NCI-H2196 treated with DMSO at 0.1 percent for 48 hours (cell line): ENCODE results near the gene GPR183.

ENCODE experiments used
- DNase-seq: peaks from one replicate; lab custom pipeline; 2025; ENCODE audit not compliant: unreplicated experiment; lab: John Stamatoyannopoulos, UW

GPR183 gene

DNA sequence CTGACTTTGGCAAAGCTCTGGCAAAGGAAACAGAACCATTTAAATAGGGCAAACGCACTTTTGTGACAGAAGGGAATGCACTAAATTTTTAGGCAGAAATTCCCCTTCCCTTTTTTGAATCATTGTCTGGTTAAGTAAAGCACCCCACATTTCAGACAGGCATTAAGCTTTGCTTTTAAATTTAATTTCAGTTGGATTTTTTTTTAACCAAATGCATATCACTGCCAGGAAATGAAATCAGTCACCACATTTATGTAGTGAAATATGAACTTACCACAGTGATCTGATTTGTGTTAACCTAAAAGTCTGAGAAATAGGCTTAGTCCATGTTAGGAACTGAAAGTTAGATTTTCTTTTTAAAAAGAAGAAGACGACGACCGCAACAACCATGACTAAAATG lies 10.8 kb downstream of the GPR183 start:
- no peak for DNase-seq

DNA sequence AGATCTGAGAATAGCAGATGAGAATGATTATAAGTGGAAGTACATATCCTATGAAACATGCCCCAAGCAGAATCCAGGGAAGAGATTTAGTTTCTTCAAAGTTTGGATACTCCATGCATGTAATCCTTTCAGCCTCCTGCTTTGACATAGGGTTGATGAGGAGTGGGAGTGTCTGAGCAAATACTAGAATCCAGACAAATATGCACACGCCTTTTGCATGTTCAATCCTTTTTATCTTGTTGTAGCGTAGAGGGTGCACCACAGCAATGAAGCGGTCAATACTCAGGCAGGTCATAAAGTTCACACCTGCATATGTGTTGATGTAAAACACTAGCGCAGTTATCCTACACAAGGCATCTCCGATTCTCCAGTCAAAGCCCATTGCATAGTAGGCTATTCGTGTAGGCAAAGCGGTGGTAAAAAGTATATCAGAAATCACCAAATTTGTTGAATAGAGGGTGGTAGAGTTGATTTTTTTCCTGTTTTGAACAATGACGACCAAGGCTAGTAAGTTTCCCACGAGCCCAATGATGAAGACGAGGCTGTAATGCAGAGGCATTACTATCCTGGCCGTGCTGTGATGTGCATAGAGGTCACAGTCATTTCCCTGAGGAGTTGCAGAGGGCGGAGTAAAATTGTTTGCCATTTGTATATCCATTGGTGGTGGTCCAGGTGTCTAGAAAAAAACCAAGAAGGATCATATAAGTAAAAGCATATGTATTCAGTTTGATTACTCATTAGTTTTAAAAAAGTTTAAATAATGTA lies 11.5 kb downstream of the GPR183 start:
- DNase-seq, result no peak

DNA sequence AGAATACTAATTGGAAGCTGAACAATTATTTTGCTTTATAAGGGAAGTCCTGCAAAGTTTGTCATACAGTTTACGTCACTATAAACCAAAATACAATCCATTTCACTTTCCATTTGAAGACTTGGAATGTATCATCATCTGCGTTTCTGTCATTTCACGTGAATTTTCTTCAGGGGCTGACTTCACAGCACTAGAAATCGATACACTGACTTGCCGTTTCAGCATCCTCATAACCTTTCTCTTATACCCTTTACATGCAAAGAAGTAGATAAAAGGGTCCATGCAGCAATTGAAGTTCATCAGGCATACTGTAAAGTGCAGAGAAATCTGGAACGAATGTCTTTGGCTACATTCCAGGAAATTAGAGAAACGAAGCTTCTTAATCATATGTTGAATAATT lies 12.2 kb downstream of the GPR183 start:
- no peak for DNase-seq

DNA sequence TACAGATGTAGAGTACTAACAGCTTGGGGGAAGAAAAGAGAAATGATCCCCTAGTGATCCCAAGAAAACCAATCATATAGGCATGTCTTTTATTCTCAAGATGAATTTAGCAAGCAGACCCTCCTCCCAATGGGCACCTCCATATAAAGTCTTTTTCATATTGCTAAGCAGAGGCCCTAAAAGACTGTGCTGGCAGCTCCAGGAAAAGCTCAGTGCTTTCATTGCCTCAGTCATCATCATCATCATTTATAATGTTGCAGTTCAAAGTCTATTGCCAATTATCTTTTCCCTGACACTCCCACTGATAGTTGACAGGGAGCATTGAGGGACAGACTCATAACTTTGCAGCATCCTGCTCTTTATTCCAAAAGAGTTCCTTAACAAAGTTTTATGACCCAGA lies 13.0 kb downstream of the GPR183 start:
- DNase-seq, result no peak

DNA sequence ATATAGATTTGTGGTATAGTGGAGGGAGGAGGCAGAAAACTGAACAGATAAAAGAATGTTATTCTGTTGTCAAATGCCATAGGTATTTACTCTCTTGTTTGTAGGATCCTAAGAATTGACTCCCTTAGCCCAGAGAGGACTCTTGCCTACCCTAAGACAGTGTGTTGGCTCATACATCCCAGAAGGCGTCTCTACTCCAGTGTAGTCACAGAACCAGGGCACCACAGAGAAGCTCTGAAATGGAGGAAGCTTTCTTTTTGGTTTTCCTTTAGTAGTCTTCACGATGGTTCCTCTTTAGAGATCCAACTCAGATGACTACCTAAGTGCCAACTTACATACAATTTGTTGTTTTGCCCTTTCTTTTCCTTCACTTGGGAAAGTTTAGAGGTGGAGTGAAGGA lies 14.0 kb downstream of the GPR183 start:
- DNase-seq, result no peak

DNA sequence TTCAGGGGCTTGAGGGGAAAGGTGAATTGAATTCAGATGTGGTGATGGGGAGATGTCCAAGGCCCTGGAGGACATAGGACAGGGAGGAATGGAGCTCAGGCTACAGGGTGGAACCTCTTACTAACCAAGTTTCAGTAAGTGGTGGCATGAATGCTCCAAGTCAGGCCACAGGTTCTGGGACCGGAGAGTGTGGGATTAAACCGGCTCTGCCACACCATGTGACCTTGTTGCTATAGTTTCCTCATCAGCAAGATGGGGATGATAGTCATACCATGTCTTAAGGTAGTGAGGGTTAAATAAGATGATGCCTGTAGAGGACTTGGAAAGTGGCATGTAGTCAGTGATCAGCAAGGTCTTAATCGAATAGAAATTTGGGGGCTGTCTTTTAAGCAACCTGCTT lies 16.3 kb downstream of the GPR183 start:
- DNase-seq, result no peak

DNA sequence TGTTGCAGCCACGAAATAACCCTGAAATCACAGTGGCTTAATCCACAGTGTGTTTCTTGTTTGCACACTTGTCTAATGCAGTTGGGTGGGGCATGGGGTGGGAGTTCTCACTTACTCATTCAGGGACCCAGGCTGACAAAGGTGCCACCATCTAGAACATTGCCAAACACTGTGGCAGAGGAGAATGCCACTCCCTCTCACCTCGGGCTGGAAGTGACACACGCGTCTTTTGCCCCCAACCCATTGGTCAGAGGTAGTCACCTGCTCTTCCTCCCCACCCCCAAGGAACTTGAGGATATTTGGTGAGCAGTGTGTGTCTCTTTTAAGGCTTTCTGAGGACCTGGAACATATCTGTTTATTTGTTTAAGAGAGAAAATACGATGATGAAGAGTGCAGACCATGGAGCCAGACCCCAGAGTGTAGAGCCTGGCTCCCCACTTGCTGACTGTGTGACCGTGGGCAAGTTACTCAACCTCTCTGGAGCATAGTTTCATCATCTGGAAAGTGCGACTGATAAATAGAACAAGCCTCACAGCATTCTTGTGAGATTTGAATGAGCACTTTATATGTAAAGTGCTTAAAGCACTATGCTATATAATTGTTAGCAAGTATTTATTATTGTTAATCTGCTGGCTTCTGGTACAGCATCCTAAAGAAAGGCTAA lies 17.4 kb downstream of the GPR183 start:
- no peak for DNase-seq

DNA sequence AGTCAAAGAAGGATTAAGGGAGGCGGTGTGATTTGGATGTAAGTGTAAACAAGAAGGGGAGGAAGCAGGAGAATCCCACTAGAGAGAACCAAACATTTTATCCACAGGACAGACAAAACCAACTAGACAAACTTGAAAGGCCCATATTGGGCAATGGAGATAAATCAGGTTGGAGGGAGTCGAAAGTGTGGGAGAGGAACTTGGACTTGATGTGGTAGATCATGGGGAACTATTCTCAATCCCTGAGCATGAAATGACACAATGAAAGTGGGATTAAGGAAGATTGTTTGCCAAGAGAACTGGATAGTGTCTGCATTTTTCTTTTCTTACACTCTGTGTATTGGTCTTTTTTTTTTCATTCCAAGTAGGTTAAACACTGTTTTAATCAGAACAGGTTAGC lies 17.9 kb downstream of the GPR183 start:
- DNase-seq, result no peak

DNA sequence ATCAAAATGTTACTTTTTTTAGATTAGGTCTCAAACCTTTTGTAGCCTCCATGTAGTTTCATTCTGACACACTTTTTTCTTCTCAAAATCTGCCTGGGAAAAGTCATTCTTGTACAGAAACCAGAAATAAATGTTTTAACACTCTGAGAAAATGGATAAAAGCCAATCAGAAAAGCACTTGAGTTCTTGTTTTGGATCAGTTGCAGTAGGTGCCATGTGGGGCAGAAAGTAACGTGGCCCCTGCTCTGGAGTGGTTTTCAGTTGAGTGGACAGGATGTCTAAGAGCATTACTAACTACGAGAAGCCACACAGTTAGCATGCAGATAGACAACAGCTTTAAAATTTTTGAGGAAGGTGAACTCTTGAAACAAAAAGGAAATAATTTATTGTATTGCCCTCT lies 19.1 kb downstream of the GPR183 start:
- no peak for DNase-seq

DNA sequence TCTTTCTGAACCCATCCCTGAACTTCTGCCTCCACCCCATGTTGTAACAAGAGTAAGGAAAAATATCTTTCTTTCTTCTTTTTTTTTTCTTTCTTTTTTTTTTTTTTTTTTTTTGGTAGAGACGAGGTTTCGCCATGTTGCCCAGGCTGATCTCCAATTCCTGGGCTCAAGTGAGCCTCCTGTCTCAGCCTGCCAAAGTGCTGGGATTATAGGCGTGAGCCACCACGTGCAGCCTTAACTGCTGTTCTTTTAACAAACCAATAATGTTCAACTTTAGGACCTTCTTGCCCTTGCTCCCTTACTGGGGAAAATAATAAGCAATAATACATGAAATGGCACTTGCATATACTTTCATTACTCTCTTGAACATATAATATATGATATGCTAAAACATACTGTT lies 19.6 kb downstream of the GPR183 start:
- DNase-seq, result no peak

DNA sequence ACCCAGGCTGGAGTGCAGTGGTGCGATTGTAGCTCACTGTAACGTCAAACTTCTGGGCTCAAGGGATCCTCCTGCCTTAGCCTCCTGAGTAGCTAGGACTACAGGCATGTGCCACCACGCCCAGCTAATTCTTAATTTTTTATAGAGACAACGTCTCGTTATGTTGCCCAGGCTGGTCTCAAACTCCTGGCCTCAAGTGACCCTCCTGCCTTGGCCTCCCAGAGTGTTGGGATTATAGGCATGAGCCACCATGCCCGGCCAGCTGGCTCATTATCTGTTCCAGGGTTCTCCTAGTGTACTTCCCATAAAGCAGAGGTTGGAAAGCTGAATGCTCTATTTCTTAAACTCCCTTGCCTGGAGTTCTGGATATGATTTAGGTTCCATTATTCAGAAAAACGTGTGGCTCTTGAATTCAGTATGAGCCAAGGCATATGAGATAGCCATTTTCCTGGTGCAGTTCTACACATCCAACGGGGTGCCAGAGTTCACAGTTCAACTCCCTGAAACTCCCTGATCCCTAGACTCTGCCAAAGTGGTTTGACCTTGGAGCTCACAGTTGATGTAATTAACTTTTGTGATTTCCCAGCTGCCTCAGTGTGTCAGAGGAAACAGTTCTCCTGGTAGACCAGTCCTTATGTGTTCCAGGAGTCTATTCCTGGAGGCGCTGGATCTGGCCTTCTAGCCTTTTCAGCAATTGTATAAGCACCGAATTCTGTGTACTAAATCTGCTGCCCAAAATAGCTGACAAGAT lies 21.6 kb downstream of the GPR183 start:
- no peak for DNase-seq

DNA sequence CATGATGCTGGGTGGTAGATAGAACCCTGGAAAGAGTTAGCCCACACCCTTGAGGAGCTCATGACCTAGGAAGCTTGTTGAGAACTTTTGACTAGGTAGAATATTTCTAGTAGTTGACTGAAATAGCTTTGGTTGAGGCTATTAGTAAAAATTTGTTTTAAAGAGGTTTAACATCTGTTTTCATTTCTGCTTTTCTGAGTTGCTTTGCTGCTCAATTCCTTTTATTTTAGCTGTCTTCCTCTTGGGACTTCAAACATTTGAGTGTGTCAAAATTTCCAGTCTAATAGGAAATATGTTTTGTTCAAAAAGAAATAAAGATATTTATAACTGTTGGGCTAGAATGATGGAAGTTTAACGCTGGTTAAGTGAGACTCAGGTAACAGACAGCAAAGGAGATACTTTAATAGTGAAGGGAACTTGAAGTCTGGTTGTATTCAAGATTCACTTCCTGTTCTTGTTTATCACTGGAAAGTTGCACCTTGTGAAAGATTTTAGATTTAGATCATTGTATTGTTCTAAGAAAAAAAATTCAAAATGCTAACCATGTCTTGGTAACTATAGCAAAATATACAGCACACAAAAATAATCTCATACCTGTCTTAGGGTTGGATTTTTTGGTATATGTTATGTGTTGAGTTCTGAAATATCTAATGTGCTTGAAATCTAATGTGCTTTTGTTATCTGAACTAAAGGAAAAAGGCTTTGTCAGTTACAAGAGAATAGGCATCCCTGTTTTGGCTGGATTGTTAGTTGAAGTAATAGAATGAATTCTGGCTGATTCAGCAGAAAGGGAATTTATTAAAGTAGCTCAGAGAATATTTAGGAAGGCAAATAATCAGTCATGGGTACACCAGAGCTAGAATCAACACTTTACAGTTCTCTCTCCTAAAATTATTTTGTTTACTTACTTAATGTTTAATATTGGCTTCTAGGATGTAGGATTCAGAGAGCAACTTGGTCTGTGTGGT lies 24.7 kb downstream of the GPR183 start:
- DNase-seq, result no peak

DNA sequence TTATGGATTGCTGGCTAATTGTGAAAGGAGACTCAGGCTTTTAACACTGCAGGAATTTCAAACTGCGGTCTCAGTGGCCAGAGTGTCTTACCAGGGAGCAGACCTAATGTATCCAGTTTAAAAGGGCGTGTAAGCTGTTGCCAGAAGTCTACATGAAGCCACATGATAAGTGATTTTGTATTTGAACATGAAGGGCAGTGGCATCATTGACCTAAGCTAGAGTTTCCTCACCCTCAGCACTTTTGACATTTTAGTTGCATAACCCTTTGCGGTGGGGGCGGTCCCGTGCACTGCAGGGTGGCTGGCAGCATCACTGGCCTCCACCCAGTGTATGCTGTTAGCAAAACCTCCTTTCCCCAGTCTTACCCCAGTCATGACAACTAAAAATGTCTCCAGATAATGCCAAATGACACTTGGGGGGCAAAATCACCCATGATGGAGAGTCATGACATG lies 25.4 kb downstream of the GPR183 start:
- DNase-seq, result no peak

DNA sequence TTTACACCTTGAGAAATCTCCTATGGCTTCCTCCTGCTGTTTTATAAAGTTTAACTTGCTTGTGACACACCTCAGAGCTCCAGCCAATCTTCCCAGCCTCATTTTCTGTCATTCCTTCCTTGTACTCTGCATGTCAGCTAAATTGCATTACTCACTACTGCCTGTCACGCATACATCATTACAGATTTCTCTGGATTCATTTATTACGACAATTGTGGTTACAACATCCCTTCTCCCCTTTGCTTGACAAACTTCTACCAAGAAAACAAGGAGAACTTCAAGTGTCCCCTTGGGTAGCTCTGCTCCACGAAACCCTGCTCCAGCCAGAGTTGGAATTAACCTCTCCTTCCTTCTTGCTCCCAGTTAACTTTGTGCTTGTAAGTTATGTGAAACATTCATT lies 27.0 kb downstream of the GPR183 start:
- no peak for DNase-seq

DNA sequence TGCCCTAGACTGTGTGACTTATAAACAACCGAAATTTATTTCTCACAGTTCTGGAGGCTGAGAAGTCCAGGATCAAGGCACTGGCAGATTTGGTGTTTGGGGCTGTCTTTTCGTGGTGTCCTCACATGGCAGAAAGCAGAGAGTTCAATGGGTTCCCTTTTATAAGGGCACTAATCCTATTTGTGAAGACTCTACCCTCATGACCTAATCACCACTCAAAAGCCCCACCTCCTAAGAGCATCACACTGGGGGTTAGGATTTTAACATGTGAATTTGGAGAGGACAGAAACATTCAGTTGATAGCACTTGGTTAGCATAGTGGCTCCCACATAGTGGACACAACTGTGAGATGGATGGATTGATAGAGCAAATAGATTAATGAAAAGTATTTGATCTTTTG lies 27.6 kb downstream of the GPR183 start:
- no peak for DNase-seq

DNA sequence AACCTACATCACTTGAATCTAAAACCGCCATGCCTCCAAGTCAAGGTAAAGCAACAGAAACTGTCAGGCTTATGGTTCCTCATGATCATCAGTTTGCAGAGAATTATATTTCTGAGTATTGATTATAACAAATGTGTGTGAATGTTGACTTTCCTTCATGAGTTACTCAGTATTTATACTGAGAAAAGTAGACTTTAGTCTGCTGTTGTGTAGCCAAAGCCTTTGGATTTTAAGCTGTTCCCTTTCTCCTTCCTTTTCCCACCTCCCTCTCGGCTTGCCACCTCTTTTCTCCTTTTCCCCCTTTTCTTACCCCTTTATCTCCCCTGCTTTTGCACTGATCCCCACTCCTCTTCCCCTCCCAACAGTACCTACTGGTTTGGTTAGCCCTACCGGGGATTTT lies 28.4 kb downstream of the GPR183 start:
- DNase-seq, result no peak

DNA sequence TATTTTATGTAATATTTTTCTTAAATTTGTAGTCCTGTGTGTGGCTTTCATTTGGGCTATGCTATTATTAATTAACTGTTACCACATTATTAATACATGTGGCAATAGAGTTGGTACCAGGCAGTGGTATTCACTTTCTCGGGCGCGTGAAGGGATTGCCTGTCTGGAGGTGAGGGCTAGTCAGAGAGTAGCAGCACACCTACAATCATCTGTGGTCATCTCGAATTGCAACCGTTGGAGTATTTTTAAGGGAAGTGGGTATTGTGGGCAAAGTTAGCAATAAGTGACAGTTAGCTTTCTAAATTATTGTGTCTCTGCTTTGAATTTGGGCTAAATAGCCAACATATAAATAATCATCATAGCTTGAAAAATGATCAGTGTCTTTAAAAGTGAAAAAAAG lies 29.0 kb downstream of the GPR183 start:
- no peak for DNase-seq

DNA sequence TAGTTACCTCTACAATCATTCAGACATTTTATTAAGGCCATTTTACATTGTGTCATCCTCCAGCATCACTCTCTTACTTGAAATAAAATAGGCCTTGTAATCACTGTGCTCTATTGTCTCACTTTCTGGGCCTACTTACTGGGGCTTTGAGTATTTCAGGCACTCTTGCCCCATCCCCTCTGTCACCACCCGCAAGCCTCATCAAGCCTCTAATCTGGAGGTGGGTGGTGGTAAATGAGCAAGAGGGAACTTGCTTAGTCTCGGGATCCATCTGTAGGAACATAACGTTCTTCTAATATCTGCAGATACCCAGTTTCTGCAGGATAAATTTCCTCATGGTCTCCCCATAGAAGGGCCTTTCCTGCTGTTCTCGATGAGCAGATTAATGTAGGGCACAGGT lies 29.6 kb downstream of the GPR183 start:
- DNase-seq, result no peak

DNA sequence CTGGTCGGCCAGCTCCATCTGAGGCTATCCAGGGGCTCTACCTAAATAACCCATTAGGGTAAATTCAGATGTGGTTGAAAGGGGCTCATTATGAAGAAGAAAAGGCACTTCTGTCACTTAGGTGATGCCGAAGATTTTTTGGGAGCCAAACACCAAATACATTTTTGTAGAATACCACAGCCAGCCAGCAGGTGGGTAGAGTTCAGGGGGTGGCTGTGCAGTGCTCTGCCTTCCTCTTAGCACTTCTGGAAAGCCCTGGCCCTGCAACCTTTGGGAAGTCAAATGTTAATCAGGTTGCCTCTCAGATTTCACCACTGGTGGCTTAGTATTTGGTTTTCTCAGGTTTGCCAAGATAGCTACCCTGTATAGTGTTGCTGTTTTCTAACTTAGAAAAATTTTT lies 30.5 kb downstream of the GPR183 start:
- no peak for DNase-seq

DNA sequence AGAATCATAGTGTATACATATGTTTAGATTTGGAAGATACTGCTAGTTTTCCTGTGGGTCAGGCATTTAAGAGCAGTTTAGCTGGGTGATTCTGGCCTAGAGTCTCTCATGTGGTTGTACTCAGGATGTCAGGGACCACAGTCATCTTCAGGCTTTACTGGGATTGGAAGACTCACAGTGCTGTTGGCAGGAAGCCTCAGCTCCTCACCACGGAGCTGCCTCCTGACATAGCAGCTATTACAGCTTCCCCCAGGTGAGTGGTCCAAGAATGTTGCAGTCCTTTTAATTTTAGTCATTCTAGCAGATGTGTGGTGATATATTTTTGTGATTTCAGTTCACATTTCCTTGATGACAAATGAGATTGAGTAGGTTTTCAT lies 32.1 kb downstream of the GPR183 start:
- DNase-seq, result no peak

DNA sequence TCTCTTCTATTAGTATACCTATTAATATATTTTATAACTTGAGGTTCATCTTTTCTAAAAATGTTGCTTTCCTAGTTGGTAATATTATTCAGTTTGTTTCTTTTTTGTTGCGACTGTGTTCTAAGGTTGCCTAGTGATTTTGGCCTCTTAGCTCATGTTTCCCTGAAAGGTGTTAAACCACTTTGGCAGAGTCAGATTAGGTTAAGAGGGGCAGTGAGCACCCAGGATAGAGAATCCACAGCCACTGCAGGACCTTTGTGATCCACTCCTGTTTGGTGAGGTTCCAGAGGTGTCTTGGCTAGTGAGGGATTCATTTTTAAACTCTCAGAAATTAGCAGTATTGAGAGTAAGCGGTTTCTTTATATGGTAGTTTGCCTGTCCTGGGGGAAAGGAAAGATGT lies 34.1 kb downstream of the GPR183 start:
- no peak for DNase-seq
